HepG2 (cell line): ENCODE data around the gene PRELP. TPM values are rescaled to one million over a fixed set of nuclear protein-coding genes. Genes with fewer than 3 reads are reported as not detected.

Experiments
- ATAC-seq: fragments of 200-7000 bp; cut with Tn5 transposase; 3 replicates; pipeline ENCODE4 v1.9.1; 2020; ENCODE audit warnings: mild to moderate bottlenecking, moderate library complexity
- BruUV-seq: library from RNA; stranded (reverse); fragments of 400-500 nt; replicated peaks from 2 replicates; lab custom pipeline; 2021; lab: Mats Ljungman, UMichigan
- CTCF ChIA-PET: fragments of 300-600 bp; formaldehyde crosslinking; extraction: SDS; loops from one replicate; lab custom pipeline; 2021; ENCODE audit warnings: low total read pairs, inconsistent platforms, low intra/inter-chr PET ratio; lab: Yijun Ruan, JAX
- POLR2A ChIA-PET: fragments of 350-600 bp; sonication (Branson Sonifier 250); formaldehyde crosslinking; loops from one replicate; lab custom pipeline; 2020; ENCODE audit warnings: antibody characterized with exemption, inconsistent platforms; lab: Yijun Ruan, JAX
- DNase-seq: peaks from one replicate; pipeline ENCODE4 v3.0.0-alpha.2; 2015; ENCODE audit warnings: low spot score
- FAIRE-seq: peaks from 3 replicates; lab custom pipeline; 2011; peaks lifted over from hg19 to GRCh38; lab: Jason Lieb, UNC
- H2AFZ ChIP-seq: one replicate; pipeline ENCODE4 v1.6.1; 2011; ENCODE audit warnings: low read length, inconsistent platforms
- H3K27ac ChIP-seq: fragments of 300-600 bp; 3 replicates; pipeline ENCODE4 v1.8.0; 2011; ENCODE audit warnings: mixed run types, mild to moderate bottlenecking, mixed read lengths, low read length, inconsistent platforms; ENCODE audit not compliant: insufficient read depth; ENCODE audit errors: extremely low read length
- H3K27me3 ChIP-seq, 2 experiments: fragments of 200-600 bp in 1 of 2; 2 replicates in 1 of 2; 3 replicates in 1 of 2; pipeline versions ENCODE4 v1.6.0 to v1.8.0; 2011; ENCODE audit warnings: low read length in 2 of 2, mild to moderate bottlenecking in 2 of 2, moderate library complexity in 2 of 2, inconsistent platforms in 1 of 2; ENCODE audit not compliant: insufficient read depth in 2 of 2, control insufficient read depth in 1 of 2
- H3K36me3 ChIP-seq, 2 experiments: fragments of 200-600 bp in 1 of 2; replicated peaks in 1 of 2; 2 replicates in 1 of 2; 3 replicates in 1 of 2; pipeline versions ENCODE4 v1.5.1 to v1.8.0; 2011; ENCODE audit warnings: low read length in 2 of 2, inconsistent platforms in 1 of 2; ENCODE audit not compliant: insufficient read depth in 2 of 2, control insufficient read depth in 1 of 2
- H3K4me1 ChIP-seq: 2 replicates; pipeline ENCODE4 v1.5.1; 2012; ENCODE audit warnings: low read length, inconsistent platforms; ENCODE audit not compliant: insufficient read depth
- H3K4me2 ChIP-seq: 2 replicates; pipeline ENCODE4 v1.6.0; 2011; ENCODE audit warnings: low read depth, low read length, inconsistent platforms
- H3K4me3 ChIP-seq, 3 experiments: fragments of 200-600 bp in 1 of 3; sonication (generic), shearing (Covaris generic) in 1 of 3; replicated peaks in 1 of 3; 2 replicates each; pipeline ENCODE4 v1.5.1; 2011 to 2016; ENCODE audit warnings: low read length in 3 of 3, inconsistent platforms in 2 of 3, low read depth in 2 of 3, mild to moderate bottlenecking in 2 of 3, control low read depth in 1 of 3, mixed read lengths in 1 of 3; ENCODE audit not compliant: insufficient read depth in 1 of 3
- H3K79me2 ChIP-seq: one replicate; pipeline ENCODE4 v1.6.1; 2011; ENCODE audit warnings: low read length, inconsistent platforms; ENCODE audit not compliant: insufficient read depth
- H3K9ac ChIP-seq: 2 replicates; pipeline ENCODE4 v1.6.0; 2011; ENCODE audit warnings: mild to moderate bottlenecking, low read depth, low read length, inconsistent platforms; ENCODE audit not compliant: insufficient read depth
- H3K9me3 ChIP-seq: 2 replicates; pipeline ENCODE4 v1.5.1; 2012; ENCODE audit warnings: mild to moderate bottlenecking, low read length
- H4K20me1 ChIP-seq: 2 replicates; pipeline ENCODE4 v1.6.0; 2011; ENCODE audit warnings: inconsistent platforms, mild to moderate bottlenecking, low read length, moderate library complexity; ENCODE audit not compliant: insufficient read depth
- ELF1 ChIP-seq: sonication (generic); formaldehyde crosslinking; IDR thresholded peaks from 2 replicates; pipeline ENCODE4 v1.4.0; 2020; ENCODE audit warnings: missing genetic modification reagents
- FOXO1 ChIP-seq: sonication (generic); formaldehyde crosslinking; IDR thresholded peaks from 2 replicates; pipeline ENCODE4 v1.4.0; 2020; ENCODE audit warnings: missing genetic modification reagents
- HNRNPLL ChIP-seq: fragments of 200-400 bp; formaldehyde crosslinking; IDR thresholded peaks from 2 replicates; pipeline ENCODE4 v1.6.1; 2017; ENCODE audit warnings: mild to moderate bottlenecking, low read depth, low read length; ENCODE audit not compliant: poor library complexity, severe bottlenecking
- JUN ChIP-seq: sonication (generic); formaldehyde crosslinking; IDR thresholded peaks from 2 replicates; pipeline ENCODE4 v1.4.0; 2020; ENCODE audit warnings: mild to moderate bottlenecking, missing genetic modification reagents
- KAT8 ChIP-seq: IDR thresholded peaks from 2 replicates; pipeline ENCODE4 v1.6.1; 2016; ENCODE audit warnings: missing genetic modification reagents, missing compliant biosample characterization
- NFE2L2 ChIP-seq: fragments of 150-350 bp; IDR thresholded peaks from 2 replicates; pipeline ENCODE4 v1.6.1; 2014; ENCODE audit warnings: low read length
- PHF8 ChIP-seq: sonication (generic); formaldehyde crosslinking; IDR thresholded peaks from 2 replicates; pipeline ENCODE4 v1.5.0; 2020; ENCODE audit warnings: missing genetic modification reagents
- RARG ChIP-seq: sonication (generic); formaldehyde crosslinking; IDR thresholded peaks from 2 replicates; pipeline ENCODE4 v1.4.0; 2020; ENCODE audit warnings: low read depth, mild to moderate bottlenecking, missing genetic modification reagents
- SAFB2 ChIP-seq: sonication (generic); formaldehyde crosslinking; IDR thresholded peaks from 2 replicates; pipeline ENCODE4 v1.5.1; 2020; ENCODE audit warnings: missing genetic modification reagents, low read depth, mild to moderate bottlenecking, borderline replicate concordance
- TAF15 ChIP-seq: fragments of 200-400 bp; formaldehyde crosslinking; IDR thresholded peaks from one replicate; pipeline ENCODE4 v1.6.1; 2018; ENCODE audit warnings: mild to moderate bottlenecking, low read depth, low read length; ENCODE audit not compliant: poor library complexity, severe bottlenecking
- ZFP1 ChIP-seq: IDR thresholded peaks from 2 replicates; pipeline ENCODE4 v1.6.1; 2016
- ZNF143 ChIP-seq: sonication (generic); formaldehyde crosslinking; IDR thresholded peaks from 2 replicates; pipeline ENCODE4 v1.4.0; 2020; ENCODE audit warnings: missing genetic modification reagents
- ZNF496 ChIP-seq: sonication (generic); formaldehyde crosslinking; IDR thresholded peaks from 2 replicates; pipeline ENCODE4 v1.8.1; 2023; ENCODE audit warnings: mild to moderate bottlenecking, moderate library complexity, missing genetic modification reagents; ENCODE audit not compliant: insufficient replicate concordance
- ZNF607 ChIP-seq: sonication (generic); formaldehyde crosslinking; IDR thresholded peaks from 2 replicates; pipeline ENCODE4 v1.5.1; 2020; ENCODE audit warnings: missing genetic modification reagents, mild to moderate bottlenecking, borderline replicate concordance
- ZSCAN30 ChIP-seq: sonication (generic); formaldehyde crosslinking; IDR thresholded peaks from 2 replicates; pipeline ENCODE4 v1.5.0; 2020; ENCODE audit warnings: mild to moderate bottlenecking, missing genetic modification reagents
- WGBS: methylation state at CpG from one replicate; pipeline ENCODE4 v1.1.6; 2017; ENCODE audit warnings: low lambda C conversion rate; 5-methylcytosine and 5-hydroxymethylcytosine counted together
- in situ Hi-C: cut with HindIII; loops from 2 replicates; pipeline ENCODE4 v1.10.0; 2017; ENCODE audit warnings: low pct_unique_long_range_greater_than_20kb; ENCODE audit not compliant: extremely low pct_ligation_motif_present
- intact Hi-C: fragments of 100-400 bp; cut with micrococcal nuclease; formaldehyde crosslinking; loops from one replicate; pipeline ENCODE4 v1.10.0; 2022; ENCODE audit not compliant: unreplicated experiment
- polyA plus RNA-seq, 8 experiments: library from polyadenylated mRNA; depleted of rRNA in 3 of 8; stranded (reverse) in 7 of 8; unstranded in 1 of 8; fragments of >200 nt; fragmentation: Illumina TruSeq in 4 of 8; extraction: Trizol in 4 of 8; gene quantifications; 2 replicates each; pipeline versions ENCODE4 v1.2.1 to v1.2.3, GENCODE V29; 2011 to 2016; ENCODE audit warnings: low read depth in 4 of 8, missing spikeins in 1 of 8, mixed read lengths in 1 of 8; ENCODE audit not compliant: insufficient read depth in 1 of 8
- total RNA-seq, 5 experiments: library from RNA; depleted of rRNA; stranded (reverse); fragments of >200 nt; fragmentation: Illumina TruSeq; extraction: Trizol; gene quantifications; 2 replicates each; pipeline ENCODE4 v1.2.3, GENCODE V29; 2016; ENCODE audit warnings: low read depth in 1 of 5
- TF ChIP-seq, protein P1 (sequence below): sonication (generic); formaldehyde crosslinking; IDR thresholded peaks from 2 replicates; pipeline ENCODE4 v1.4.0; 2020; ENCODE audit warnings: missing genetic modification reagents
- TF ChIP-seq, protein P2 (sequence below): IDR thresholded peaks from 2 replicates; pipeline ENCODE4 v1.6.1; 2016; ENCODE audit warnings: low read depth, missing genetic modification reagents, missing compliant biosample characterization

The PRELP gene
- total and polyA plus RNA-seq, 2 of the 13 experiments (the other 11 are each of a cell fraction or from before 2014, with no cell fraction given): not detected

DNA sequence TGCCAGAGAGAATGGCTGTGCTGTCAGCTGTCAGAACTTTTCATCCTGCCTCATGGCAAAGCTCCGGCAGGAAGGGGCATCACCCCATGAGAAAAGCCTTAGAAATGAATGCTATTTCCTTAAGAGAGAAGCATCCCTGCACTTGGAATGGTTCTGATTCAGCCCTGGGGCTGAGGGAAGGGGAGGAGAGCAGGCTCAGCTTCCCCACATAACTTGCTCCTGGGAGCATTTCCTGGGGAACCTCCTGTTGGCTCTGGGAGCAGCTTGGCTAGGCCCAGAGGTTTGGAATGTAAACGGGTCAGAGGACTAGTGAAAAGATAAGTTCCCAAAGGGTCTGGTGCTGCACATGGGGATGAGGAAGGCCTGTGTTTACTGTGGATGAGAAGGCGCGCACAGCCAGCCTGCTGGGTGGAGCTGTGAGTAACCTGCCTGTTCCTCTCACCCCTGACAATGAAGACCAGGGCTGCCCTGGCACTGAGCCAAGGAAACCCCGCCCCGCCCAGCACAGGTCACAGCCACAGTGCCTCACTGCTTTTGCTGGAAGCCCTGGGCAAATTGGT lies 5.0 kb downstream of the PRELP start:
- no peak overlapping the region for H2AFZ ChIP-seq
- H3K9me3 ChIP-seq: no peaks in the 10 kb centered on the region
- WGBS: 10% methylated on average over 2 of the region's 6 CpGs
- no peak overlapping the region for H3K9ac ChIP-seq
- no peaks in the 10 kb centered on the region for H3K4me1 ChIP-seq
- H4K20me1 ChIP-seq: no peaks in the 10 kb centered on the region
- CTCF ChIA-PET: no interaction called here
- H3K27me3 ChIP-seq: peaks cover 1 to 39% of the 10 kb centered on the region in 2 experiments; a peak in 2 of 5 replicates
- no peaks in the 10 kb centered on the region for H3K36me3 ChIP-seq
- H3K79me2 ChIP-seq: no peaks in the 10 kb centered on the region
- intact Hi-C loops: no loop called here
- no peak overlapping the region for H3K4me3 ChIP-seq
- POLR2A ChIA-PET: no interaction called here
- DNase-seq: no peak
- no peak overlapping the region for H3K27ac ChIP-seq
- no peak overlapping the region for H3K4me2 ChIP-seq
- no peak for FAIRE-seq
- ATAC-seq: peak; percentile 31; the same call in 1 of the 3 replicates
- in situ Hi-C loops: loop anchor here (10.0 kb wide), 1 partner anchor 206 kb away; no protein-coding TSS in a partner anchor
- BruUV-seq: no TSS peak
- TF ChIP-seq HNRNPLL (no peak), SAFB2 (CRISPR knock-in tag) (no peak), ZNF143 (CRISPR knock-in tag) (no peak), JUN (CRISPR knock-in tag) (no peak), ZSCAN30 (CRISPR knock-in tag) (no peak), RARG (CRISPR knock-in tag) (no peak), KAT8 (CRISPR knock-in tag) (no peak), ZNF607 (no peak), NFE2L2 (no peak), ZNF496 (no peak), ELF1 (CRISPR knock-in tag) (no peak), TAF15 (no peak), ZFP1 (CRISPR knock-in tag) (no peak), FOXO1 (CRISPR knock-in tag) (no peak), PHF8 (no peak)
- TF ChIP-seq, protein P1, sequence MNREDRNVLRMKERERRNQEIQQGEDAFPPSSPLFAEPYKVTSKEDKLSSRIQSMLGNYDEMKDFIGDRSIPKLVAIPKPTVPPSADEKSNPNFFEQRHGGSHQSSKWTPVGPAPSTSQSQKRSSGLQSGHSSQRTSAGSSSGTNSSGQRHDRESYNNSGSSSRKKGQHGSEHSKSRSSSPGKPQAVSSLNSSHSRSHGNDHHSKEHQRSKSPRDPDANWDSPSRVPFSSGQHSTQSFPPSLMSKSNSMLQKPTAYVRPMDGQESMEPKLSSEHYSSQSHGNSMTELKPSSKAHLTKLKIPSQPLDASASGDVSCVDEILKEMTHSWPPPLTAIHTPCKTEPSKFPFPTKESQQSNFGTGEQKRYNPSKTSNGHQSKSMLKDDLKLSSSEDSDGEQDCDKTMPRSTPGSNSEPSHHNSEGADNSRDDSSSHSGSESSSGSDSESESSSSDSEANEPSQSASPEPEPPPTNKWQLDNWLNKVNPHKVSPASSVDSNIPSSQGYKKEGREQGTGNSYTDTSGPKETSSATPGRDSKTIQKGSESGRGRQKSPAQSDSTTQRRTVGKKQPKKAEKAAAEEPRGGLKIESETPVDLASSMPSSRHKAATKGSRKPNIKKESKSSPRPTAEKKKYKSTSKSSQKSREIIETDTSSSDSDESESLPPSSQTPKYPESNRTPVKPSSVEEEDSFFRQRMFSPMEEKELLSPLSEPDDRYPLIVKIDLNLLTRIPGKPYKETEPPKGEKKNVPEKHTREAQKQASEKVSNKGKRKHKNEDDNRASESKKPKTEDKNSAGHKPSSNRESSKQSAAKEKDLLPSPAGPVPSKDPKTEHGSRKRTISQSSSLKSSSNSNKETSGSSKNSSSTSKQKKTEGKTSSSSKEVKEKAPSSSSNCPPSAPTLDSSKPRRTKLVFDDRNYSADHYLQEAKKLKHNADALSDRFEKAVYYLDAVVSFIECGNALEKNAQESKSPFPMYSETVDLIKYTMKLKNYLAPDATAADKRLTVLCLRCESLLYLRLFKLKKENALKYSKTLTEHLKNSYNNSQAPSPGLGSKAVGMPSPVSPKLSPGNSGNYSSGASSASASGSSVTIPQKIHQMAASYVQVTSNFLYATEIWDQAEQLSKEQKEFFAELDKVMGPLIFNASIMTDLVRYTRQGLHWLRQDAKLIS (CRISPR knock-in tag): no peak
- TF ChIP-seq, protein P2, sequence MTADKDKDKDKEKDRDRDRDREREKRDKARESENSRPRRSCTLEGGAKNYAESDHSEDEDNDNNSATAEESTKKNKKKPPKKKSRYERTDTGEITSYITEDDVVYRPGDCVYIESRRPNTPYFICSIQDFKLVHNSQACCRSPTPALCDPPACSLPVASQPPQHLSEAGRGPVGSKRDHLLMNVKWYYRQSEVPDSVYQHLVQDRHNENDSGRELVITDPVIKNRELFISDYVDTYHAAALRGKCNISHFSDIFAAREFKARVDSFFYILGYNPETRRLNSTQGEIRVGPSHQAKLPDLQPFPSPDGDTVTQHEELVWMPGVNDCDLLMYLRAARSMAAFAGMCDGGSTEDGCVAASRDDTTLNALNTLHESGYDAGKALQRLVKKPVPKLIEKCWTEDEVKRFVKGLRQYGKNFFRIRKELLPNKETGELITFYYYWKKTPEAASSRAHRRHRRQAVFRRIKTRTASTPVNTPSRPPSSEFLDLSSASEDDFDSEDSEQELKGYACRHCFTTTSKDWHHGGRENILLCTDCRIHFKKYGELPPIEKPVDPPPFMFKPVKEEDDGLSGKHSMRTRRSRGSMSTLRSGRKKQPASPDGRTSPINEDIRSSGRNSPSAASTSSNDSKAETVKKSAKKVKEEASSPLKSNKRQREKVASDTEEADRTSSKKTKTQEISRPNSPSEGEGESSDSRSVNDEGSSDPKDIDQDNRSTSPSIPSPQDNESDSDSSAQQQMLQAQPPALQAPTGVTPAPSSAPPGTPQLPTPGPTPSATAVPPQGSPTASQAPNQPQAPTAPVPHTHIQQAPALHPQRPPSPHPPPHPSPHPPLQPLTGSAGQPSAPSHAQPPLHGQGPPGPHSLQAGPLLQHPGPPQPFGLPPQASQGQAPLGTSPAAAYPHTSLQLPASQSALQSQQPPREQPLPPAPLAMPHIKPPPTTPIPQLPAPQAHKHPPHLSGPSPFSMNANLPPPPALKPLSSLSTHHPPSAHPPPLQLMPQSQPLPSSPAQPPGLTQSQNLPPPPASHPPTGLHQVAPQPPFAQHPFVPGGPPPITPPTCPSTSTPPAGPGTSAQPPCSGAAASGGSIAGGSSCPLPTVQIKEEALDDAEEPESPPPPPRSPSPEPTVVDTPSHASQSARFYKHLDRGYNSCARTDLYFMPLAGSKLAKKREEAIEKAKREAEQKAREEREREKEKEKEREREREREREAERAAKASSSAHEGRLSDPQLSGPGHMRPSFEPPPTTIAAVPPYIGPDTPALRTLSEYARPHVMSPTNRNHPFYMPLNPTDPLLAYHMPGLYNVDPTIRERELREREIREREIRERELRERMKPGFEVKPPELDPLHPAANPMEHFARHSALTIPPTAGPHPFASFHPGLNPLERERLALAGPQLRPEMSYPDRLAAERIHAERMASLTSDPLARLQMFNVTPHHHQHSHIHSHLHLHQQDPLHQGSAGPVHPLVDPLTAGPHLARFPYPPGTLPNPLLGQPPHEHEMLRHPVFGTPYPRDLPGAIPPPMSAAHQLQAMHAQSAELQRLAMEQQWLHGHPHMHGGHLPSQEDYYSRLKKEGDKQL (CRISPR knock-in tag): no peak
